HG03469 (cell line): ENCODE results near the gene PRPSAP1.
"Not testable (repeated sequence)": the region's sequence is repeated elsewhere in the genome, so short reads cannot be mapped to it uniquely, and the experiment has no call there.

Experiments used
- ATAC-seq: cut with Tn5 transposase; IDR thresholded peaks from one replicate; pipeline ENCODE4 v1.9.1; 2021; ENCODE audit warnings: mild to moderate bottlenecking, moderate library complexity, moderate number of reproducible peaks; ENCODE audit not compliant: unreplicated experiment

PRPSAP1 gene

GRCh38 chr17:76268015-76268749 is 85.5 kb downstream of the PRPSAP1 start:
- no peak for ATAC-seq

GRCh38 chr17:76267581-76268001 is 86.1 kb downstream of the PRPSAP1 start:
- ATAC-seq = not testable (repeated sequence)

GRCh38 chr17:76267051-76267576 is 86.6 kb downstream of the PRPSAP1 start:
- no peak for ATAC-seq

GRCh38 chr17:76266244-76266938 is 87.3 kb downstream of the PRPSAP1 start:
- no peak for ATAC-seq

GRCh38 chr17:76265624-76266243 is 88.0 kb downstream of the PRPSAP1 start:
- no peak for ATAC-seq

- ATAC-seq = peak; percentile 61
Observed at GRCh38 chr17:76264755-76265623, 88.7 kb downstream of the PRPSAP1 start, which contains the start of gene UBALD2. UBALD2 (plus strand) TSS chr17:76265348; CDS start chr17:76265506, 158 bp downstream.

GRCh38 chr17:76264425-76264754 is 89.3 kb downstream of the PRPSAP1 start:
- no peak for ATAC-seq

- no peak for ATAC-seq
Observed at GRCh38 chr17:76263896-76264295, 89.8 kb downstream of the PRPSAP1 start.

- no peak for ATAC-seq
Observed at GRCh38 chr17:76262732-76263344, 90.9 kb downstream of the PRPSAP1 start.

GRCh38 chr17:76261421-76262215 is 92.1 kb downstream of the PRPSAP1 start:
- ATAC-seq = no peak

GRCh38 chr17:76260669-76261068 is 93.0 kb downstream of the PRPSAP1 start:
- ATAC-seq = no peak

- ATAC-seq = no peak
Observed at GRCh38 chr17:76260220-76260619, 93.5 kb downstream of the PRPSAP1 start.
